AG04450 (cell line): ENCODE results near the gene SLC38A2. TPM values are rescaled to one million over a fixed set of nuclear protein-coding genes. Genes with fewer than 3 reads are reported as not detected.
"Not testable (repeated sequence)": the region's sequence is repeated elsewhere in the genome, so short reads cannot be mapped to it uniquely, and the experiment has no call there.

Source experiments
- CTCF ChIA-PET: fragments of 300-600, 350-600 bp; formaldehyde crosslinking; extraction: SDS; loops from one replicate; lab custom pipeline; 2022; ENCODE audit warnings: antibody characterized with exemption, inconsistent platforms; lab: Charles Lee
- POLR2A ChIA-PET: fragments of 350-600 bp; formaldehyde crosslinking; extraction: SDS; loops from one replicate; lab custom pipeline; 2021; ENCODE audit warnings: antibody characterized with exemption, inconsistent platforms; lab: Yijun Ruan, JAX
- DNase-seq: peaks from one replicate; pipeline ENCODE4 v3.0.0-alpha.2; 2011; ENCODE audit warnings: low read depth, low spot score
- H3K27ac ChIP-seq: one replicate; pipeline ENCODE4 v1.5.1; 2012; ENCODE audit warnings: low read depth, low read length, control low read depth
- H3K27me3 ChIP-seq: one replicate; pipeline ENCODE4 v1.6.0; 2012; ENCODE audit warnings: low read length; ENCODE audit not compliant: control insufficient read depth, insufficient read depth
- H3K4me3 ChIP-seq: 2 replicates; pipeline ENCODE4 v1.5.1; 2011; ENCODE audit warnings: mild to moderate bottlenecking, low read depth, low read length, control low read depth
- H3K9me3 ChIP-seq: 2 replicates; pipeline ENCODE4 v1.5.1; 2012; ENCODE audit warnings: low read length; ENCODE audit not compliant: control insufficient read depth, insufficient read depth
- CTCF ChIP-seq: IDR thresholded peaks from 2 replicates; pipeline ENCODE4 v1.5.1; 2011; ENCODE audit warnings: low read depth, low read length, control low read depth, inconsistent platforms
- polyA plus RNA-seq: library from polyadenylated mRNA; depleted of rRNA; stranded (reverse); fragments of >200 nt; gene quantifications from 2 replicates; pipeline ENCODE4 v1.2.3, GENCODE V29; 2011

Gene SLC38A2
- polyA plus RNA-seq, 1 experiment, result 749 TPM

GRCh38 chr12:46343118-46343852, 29.3 kb downstream of the SLC38A2 start:
- Histone ChIP-seq H3K27ac (no peak overlapping the region), H3K4me3 (no peak overlapping the region), H3K27me3 (no peaks in the 10 kb centered on the region), H3K9me3 (no peaks in the 10 kb centered on the region)
- TF ChIP-seq CTCF, result no peak
- ChIA-PET CTCF (interaction anchor here (0.7 to 1.3 kb wide), 2 partner anchors 10 to 587 kb away, joined by 3 to 7 read pairs; no protein-coding TSS in a partner anchor), POLR2A (no interaction called here)
- DNase-seq, result no peak

- ChIA-PET CTCF (interaction anchor here (0.7 to 1.3 kb wide), 3 partner anchors 10 to 678 kb away, joined by 3 to 7 read pairs (median 3); no protein-coding TSS in a partner anchor), POLR2A (no interaction called here)
- H3K27me3 ChIP-seq, result no peaks in the 10 kb centered on the region
- H3K27ac ChIP-seq, result no peak overlapping the region
- peak; percentile 54 for TF ChIP-seq CTCF
- H3K4me3 ChIP-seq, result no peak overlapping the region
- DNase-seq, result no peak
- no peaks in the 10 kb centered on the region for H3K9me3 ChIP-seq
Measured at GRCh38 chr12:46342562-46343033, 30.0 kb downstream of the SLC38A2 start.

- no peak for TF ChIP-seq CTCF
- no peak for DNase-seq
- H3K4me3 ChIP-seq, result no peak overlapping the region
- H3K27ac ChIP-seq, result no peak overlapping the region
- H3K9me3 ChIP-seq, result no peaks in the 10 kb centered on the region
- no peaks in the 10 kb centered on the region for H3K27me3 ChIP-seq
- POLR2A ChIA-PET, result no interaction called here
- CTCF ChIA-PET, result interaction anchor here (1.0 kb wide), 1 partner anchor 683 kb away, joined by 3 read pairs; no protein-coding TSS in a partner anchor
Measured at GRCh38 chr12:46339051-46339450, 33.5 kb downstream of the SLC38A2 start.

- ChIA-PET POLR2A (interaction anchor here (0.6 kb wide), 1 partner anchor 341 kb away, joined by 3 read pairs; no protein-coding TSS in a partner anchor), CTCF (interaction anchor here (2.3 kb wide), 1 partner anchor 11 kb away, joined by 7 read pairs; no protein-coding TSS in a partner anchor)
- no peaks in the 10 kb centered on the region for H3K9me3 ChIP-seq
- TF ChIP-seq CTCF, result no peak
- H3K4me3 ChIP-seq, result no peak overlapping the region
- H3K27me3 ChIP-seq, result no peaks in the 10 kb centered on the region
- H3K27ac ChIP-seq, result no peak overlapping the region
- no peak for DNase-seq
Measured at GRCh38 chr12:46332260-46332659, 40.3 kb downstream of the SLC38A2 start.

- POLR2A ChIA-PET, H3K27me3 ChIP-seq, DNase-seq, H3K4me3 ChIP-seq, H3K9me3 ChIP-seq, H3K27ac ChIP-seq, CTCF ChIA-PET: not testable (repeated sequence)
Measured at GRCh38 chr12:46325075-46325474, 47.5 kb downstream of the SLC38A2 start.
